ENCODE results near the gene CLMN. TPM values are rescaled to one million over a fixed set of nuclear protein-coding genes. Genes with fewer than 3 reads are reported as not detected.

CLMN gene
- total RNA-seq, 1 donor from 2014 or later = 3.9 TPM

DNA sequence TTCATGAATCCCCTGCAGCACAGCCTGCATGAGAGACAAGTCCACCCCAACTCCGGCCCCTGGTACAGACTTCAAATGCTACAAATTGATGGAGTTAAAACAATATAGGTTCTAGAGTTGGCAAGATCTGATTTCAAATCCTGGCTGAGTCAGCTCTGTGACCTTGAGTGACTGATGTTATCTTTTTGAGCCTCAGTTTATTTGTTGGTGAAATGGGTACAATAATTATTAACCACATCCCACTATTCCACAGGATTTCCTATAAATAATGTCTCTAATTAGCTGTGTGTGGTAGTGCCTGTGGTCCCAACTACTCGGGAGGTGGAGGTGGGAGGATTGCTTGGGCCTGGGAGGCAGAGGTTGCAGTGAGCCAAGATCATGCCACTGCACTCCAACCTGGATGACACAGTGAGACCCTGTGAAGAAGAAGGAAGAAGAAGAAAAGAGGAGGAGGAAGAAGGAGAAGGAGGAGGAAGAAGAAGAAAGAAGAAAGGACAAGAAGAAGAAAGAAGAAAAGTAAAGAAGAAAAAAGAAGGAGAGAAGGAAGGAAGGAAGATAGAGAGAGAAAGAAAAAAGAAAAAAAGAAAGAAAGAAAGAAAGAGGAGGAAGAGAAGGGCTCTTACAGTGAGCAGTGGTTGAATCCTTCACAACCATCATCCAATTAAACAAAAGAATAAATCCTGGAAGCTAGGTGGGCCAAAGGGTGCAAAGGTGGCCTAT, 122.7 kb downstream of the CLMN start:
- TF ChIP-seq, protein P1, sequence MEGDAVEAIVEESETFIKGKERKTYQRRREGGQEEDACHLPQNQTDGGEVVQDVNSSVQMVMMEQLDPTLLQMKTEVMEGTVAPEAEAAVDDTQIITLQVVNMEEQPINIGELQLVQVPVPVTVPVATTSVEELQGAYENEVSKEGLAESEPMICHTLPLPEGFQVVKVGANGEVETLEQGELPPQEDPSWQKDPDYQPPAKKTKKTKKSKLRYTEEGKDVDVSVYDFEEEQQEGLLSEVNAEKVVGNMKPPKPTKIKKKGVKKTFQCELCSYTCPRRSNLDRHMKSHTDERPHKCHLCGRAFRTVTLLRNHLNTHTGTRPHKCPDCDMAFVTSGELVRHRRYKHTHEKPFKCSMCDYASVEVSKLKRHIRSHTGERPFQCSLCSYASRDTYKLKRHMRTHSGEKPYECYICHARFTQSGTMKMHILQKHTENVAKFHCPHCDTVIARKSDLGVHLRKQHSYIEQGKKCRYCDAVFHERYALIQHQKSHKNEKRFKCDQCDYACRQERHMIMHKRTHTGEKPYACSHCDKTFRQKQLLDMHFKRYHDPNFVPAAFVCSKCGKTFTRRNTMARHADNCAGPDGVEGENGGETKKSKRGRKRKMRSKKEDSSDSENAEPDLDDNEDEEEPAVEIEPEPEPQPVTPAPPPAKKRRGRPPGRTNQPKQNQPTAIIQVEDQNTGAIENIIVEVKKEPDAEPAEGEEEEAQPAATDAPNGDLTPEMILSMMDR (IDR thresholded peaks at IDR 0.05; ENCODE audit: insufficient read depth, low read length, severe bottlenecking) = no peak
- no peaks in the 10 kb centered on the region for H3K27me3 ChIP-seq (ENCODE audit: control insufficient read depth, insufficient read depth, low read length)
- DNase-seq (ENCODE audit: low read depth) = no peak
- H3K4me3 ChIP-seq (ENCODE audit: low read depth, low read length) = no peak overlapping the region
- no peak for FAIRE-seq
- no peaks in the 10 kb centered on the region for H3K36me3 ChIP-seq (ENCODE audit: control insufficient read depth, insufficient read depth, low read length)

DNA sequence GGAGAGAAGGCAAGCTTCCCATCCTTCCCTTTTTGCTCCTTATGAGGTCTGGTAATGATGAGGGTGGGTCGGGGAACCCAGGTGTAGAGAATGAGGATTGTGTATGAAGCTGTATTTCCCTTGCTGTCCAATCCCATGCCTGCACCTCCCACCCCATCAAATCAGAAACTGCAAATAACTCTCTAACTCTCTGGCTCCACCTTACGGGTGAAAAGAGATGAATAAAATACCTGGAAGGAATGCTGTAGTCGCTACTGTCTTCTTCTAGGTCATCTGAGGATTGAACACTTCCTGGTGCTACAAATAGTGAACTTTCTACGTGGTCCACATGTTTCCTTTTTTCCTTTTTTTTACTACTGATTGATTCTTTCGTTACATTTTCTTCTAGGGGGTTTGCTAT, 123.4 kb downstream of the CLMN start:
- Histone ChIP-seq H3K27me3 (ENCODE audit: control insufficient read depth, insufficient read depth, low read length) (no peaks in the 10 kb centered on the region), H3K36me3 (ENCODE audit: control insufficient read depth, insufficient read depth, low read length) (no peaks in the 10 kb centered on the region), H3K4me3 (ENCODE audit: low read depth, low read length) (no peak overlapping the region)
- DNase-seq (ENCODE audit: low read depth) (no peak), FAIRE-seq (peak; percentile 43)
- TF ChIP-seq, protein P1 (IDR thresholded peaks at IDR 0.05; ENCODE audit: insufficient read depth, low read length, severe bottlenecking) = peak; percentile 14

DNA sequence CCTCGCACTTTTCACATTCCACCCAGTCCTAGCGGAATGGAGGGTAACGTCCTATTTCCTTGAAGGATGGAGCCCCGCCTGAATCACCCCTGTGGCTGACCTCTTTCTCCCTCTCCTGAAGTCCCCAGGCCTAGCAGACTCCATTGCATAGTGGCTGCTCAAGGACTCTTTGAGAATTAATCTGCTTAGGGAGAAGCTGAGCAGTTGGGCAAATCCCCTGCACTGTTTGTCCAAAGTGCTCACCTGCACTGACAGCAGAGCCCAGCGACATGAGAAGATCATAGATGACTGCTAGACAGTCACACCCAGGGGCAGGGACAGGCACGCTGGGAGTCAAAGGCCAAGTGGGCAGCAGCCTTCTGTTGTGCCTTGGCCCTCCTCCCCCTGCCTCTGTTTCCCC, 124.7 kb downstream of the CLMN start:
- FAIRE-seq (no peak), DNase-seq (ENCODE audit: low read depth) (no peak)
- H3K27me3 ChIP-seq (ENCODE audit: control insufficient read depth, insufficient read depth, low read length) = no peaks in the 10 kb centered on the region
- peaks cover 3% of the 10 kb centered on the region for H3K36me3 ChIP-seq (ENCODE audit: control insufficient read depth, insufficient read depth, low read length)
- no peak overlapping the region for H3K4me3 ChIP-seq (ENCODE audit: low read depth, low read length)
- TF ChIP-seq, protein P1 (IDR thresholded peaks at IDR 0.05; ENCODE audit: insufficient read depth, low read length, severe bottlenecking) = no peak

DNA sequence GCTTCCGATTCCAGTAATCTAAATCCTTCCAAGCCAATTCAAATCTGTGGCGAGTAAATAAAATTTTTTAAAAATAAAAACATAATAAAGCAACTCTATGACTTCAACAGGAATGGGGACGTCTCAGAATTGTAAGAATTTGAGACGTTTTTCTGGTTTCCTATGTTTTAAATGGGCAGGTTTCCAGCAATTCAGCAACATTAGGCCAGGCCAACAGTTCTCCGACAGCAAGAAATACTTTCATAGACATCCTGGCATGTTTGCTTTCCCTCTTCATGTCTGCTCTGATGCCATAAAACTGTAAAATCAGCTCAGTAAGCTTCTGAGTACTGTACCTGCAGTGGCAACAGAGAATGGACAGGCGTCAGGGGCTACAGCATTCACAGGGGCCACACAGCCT, 126.6 kb downstream of the CLMN start:
- FAIRE-seq = no peak
- peaks cover 3% of the 10 kb centered on the region for H3K36me3 ChIP-seq (ENCODE audit: control insufficient read depth, insufficient read depth, low read length)
- H3K4me3 ChIP-seq (ENCODE audit: low read depth, low read length) = no peak overlapping the region
- TF ChIP-seq, protein P1 (IDR thresholded peaks at IDR 0.05; ENCODE audit: insufficient read depth, low read length, severe bottlenecking) = no peak
- H3K27me3 ChIP-seq (ENCODE audit: control insufficient read depth, insufficient read depth, low read length) = no peaks in the 10 kb centered on the region
- DNase-seq (ENCODE audit: low read depth) = no peak

DNA sequence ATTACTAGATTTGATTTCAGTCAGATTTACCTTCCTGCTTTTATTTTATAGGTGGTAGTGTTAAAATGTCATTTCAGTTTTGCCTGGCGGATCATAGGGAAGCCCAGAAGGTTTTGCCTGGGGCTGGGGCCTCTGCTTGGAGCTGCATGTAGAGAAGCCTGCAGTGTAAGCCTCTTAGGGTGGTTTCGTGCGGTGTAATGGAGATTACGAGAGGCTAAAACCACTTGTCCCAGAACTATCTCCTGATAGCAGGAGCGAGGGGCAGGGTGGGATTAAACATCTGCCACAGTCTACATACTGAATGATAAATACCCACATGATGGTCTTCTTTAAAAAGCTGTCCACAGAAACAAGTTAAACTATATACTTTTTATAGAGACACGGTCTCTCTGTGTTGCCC, 127.4 kb downstream of the CLMN start:
- DNase-seq (ENCODE audit: low read depth) (no peak), FAIRE-seq (no peak)
- H3K36me3 ChIP-seq (ENCODE audit: control insufficient read depth, insufficient read depth, low read length) = peaks cover 3% of the 10 kb centered on the region
- no peak overlapping the region for H3K4me3 ChIP-seq (ENCODE audit: low read depth, low read length)
- TF ChIP-seq, protein P1 (IDR thresholded peaks at IDR 0.05; ENCODE audit: insufficient read depth, low read length, severe bottlenecking) = no peak
- H3K27me3 ChIP-seq (ENCODE audit: control insufficient read depth, insufficient read depth, low read length) = no peaks in the 10 kb centered on the region
